WTC11 (cell line): Measurements from ENCODE around the gene TMEM258. TPM values are rescaled to one million over a fixed set of nuclear protein-coding genes. Genes with fewer than 3 reads are reported as not detected.

Source experiments
- ATAC-seq: fragments of 200-7000 bp; cut with Tn5 transposase; 2 replicates; pipeline ENCODE4 v1.10.0; 2021; ENCODE audit warnings: mild to moderate bottlenecking, moderate library complexity
- CTCF ChIA-PET: fragments of 300-600 bp; sonication (Branson Sonifier 250); formaldehyde crosslinking; loops from one replicate; lab custom pipeline; 2021; ENCODE audit warnings: antibody characterized with exemption; lab: Charles Lee
- POLR2A ChIA-PET: fragments of 350-600 bp; sonication (Branson Sonifier 250); formaldehyde crosslinking; loops from one replicate; lab custom pipeline; 2021; ENCODE audit warnings: antibody characterized with exemption; lab: Charles Lee
- DNase-seq: peaks from one replicate; pipeline ENCODE4 v3.0.0; 2021; ENCODE audit warnings: low spot score
- H3K27ac Mint-ChIP-seq: 2 replicates; pipeline ENCODE4 v1.8.0; 2021; ENCODE audit warnings: mixed read lengths
- H3K27me3 Mint-ChIP-seq: 2 replicates; pipeline ENCODE4 v1.8.0; 2021; ENCODE audit warnings: low read depth, mild to moderate bottlenecking, moderate library complexity, mixed read lengths
- H3K36me3 Mint-ChIP-seq: 2 replicates; pipeline ENCODE4 v1.8.0; 2021; ENCODE audit warnings: mixed read lengths
- H3K4me1 Mint-ChIP-seq: 2 replicates; pipeline ENCODE4 v1.8.0; 2022; ENCODE audit warnings: mixed read lengths
- H3K4me3 Mint-ChIP-seq: 2 replicates; pipeline ENCODE4 v1.8.0; 2021; ENCODE audit warnings: mild to moderate bottlenecking, moderate library complexity, mixed read lengths
- H3K9me3 Mint-ChIP-seq: 2 replicates; pipeline ENCODE4 v1.8.0; 2021; ENCODE audit warnings: mixed read lengths
- AR ChIP-seq: fragments of 250-450 bp; sonication (Bioruptor Pico); IDR thresholded peaks from 2 replicates; pipeline ENCODE4 v1.9.0; 2021; ENCODE audit warnings: mild to moderate bottlenecking
- ATF3 ChIP-seq: sonication (generic); formaldehyde crosslinking; conservative IDR thresholded peaks from 2 replicates; pipeline ENCODE4 v1.8.1; 2022; ENCODE audit warnings: mild to moderate bottlenecking, missing genetic modification reagents
- ATF6 ChIP-seq: sonication (generic); formaldehyde crosslinking; IDR thresholded peaks from 2 replicates; pipeline ENCODE4 v1.8.1; 2023; ENCODE audit warnings: mild to moderate bottlenecking, missing genetic modification reagents
- CDX4 ChIP-seq: fragments of 250-450 bp; sonication (Bioruptor Pico); IDR thresholded peaks from 2 replicates; pipeline ENCODE4 v1.9.0; 2021; ENCODE audit warnings: moderate library complexity, mild to moderate bottlenecking, inconsistent platforms, borderline replicate concordance
- CREM ChIP-seq: sonication (generic); formaldehyde crosslinking; IDR thresholded peaks from 2 replicates; pipeline ENCODE4 v1.8.1; 2022; ENCODE audit warnings: mild to moderate bottlenecking, missing genetic modification reagents, moderate library complexity
- ERG ChIP-seq: fragments of 250-450 bp; sonication (Bioruptor Pico); IDR thresholded peaks from 2 replicates; pipeline ENCODE4 v1.8.0; 2021; ENCODE audit warnings: mild to moderate bottlenecking
- FOXJ3 ChIP-seq: sonication (generic); formaldehyde crosslinking; IDR thresholded peaks from 2 replicates; pipeline ENCODE4 v1.9.0; 2021; ENCODE audit warnings: missing genetic modification reagents, mild to moderate bottlenecking, borderline replicate concordance
- FOXP1 ChIP-seq: sonication (generic); formaldehyde crosslinking; IDR thresholded peaks from 2 replicates; pipeline ENCODE4 v1.8.0; 2022; ENCODE audit warnings: missing genetic modification reagents, mild to moderate bottlenecking, moderate library complexity, borderline replicate concordance
- GTF2I ChIP-seq: fragments of 250-450 bp; sonication (Bioruptor Pico); conservative IDR thresholded peaks from 2 replicates; pipeline ENCODE4 v1.4.0; 2021; ENCODE audit warnings: mild to moderate bottlenecking
- HMGXB4 ChIP-seq: sonication (generic); formaldehyde crosslinking; IDR thresholded peaks from 2 replicates; pipeline ENCODE4 v1.8.1; 2023; ENCODE audit warnings: mild to moderate bottlenecking, moderate library complexity, missing genetic modification reagents
- JAZF1 ChIP-seq: fragments of 250-450 bp; sonication (Bioruptor Pico); IDR thresholded peaks from 2 replicates; pipeline ENCODE4 v1.9.0; 2021; ENCODE audit warnings: moderate library complexity, mild to moderate bottlenecking, inconsistent platforms
- JUN ChIP-seq: sonication (generic); formaldehyde crosslinking; IDR thresholded peaks from 2 replicates; pipeline ENCODE4 v1.8.0; 2023; ENCODE audit warnings: mild to moderate bottlenecking, missing genetic modification reagents
- NR1H2 ChIP-seq: sonication (generic); formaldehyde crosslinking; IDR thresholded peaks from 2 replicates; pipeline ENCODE4 v1.9.0; 2021; ENCODE audit warnings: mild to moderate bottlenecking, moderate library complexity, missing genetic modification reagents
- SMAD3 ChIP-seq: sonication (generic); formaldehyde crosslinking; IDR thresholded peaks from 2 replicates; pipeline ENCODE4 v1.8.0; 2022; ENCODE audit warnings: missing genetic modification reagents, mild to moderate bottlenecking, borderline replicate concordance
- SOX15 ChIP-seq: fragments of 250-450 bp; sonication (Bioruptor Pico); IDR thresholded peaks from 2 replicates; pipeline ENCODE4 v1.9.0; 2021; ENCODE audit warnings: mild to moderate bottlenecking
- STAT6 ChIP-seq: sonication (generic); formaldehyde crosslinking; conservative IDR thresholded peaks from 2 replicates; pipeline ENCODE4 v1.8.1; 2023; ENCODE audit warnings: mild to moderate bottlenecking, low read depth, missing genetic modification reagents, moderate library complexity
- TCF7 ChIP-seq: sonication (generic); formaldehyde crosslinking; IDR thresholded peaks from 2 replicates; pipeline ENCODE4 v1.8.0; 2022; ENCODE audit warnings: mild to moderate bottlenecking, low read depth, missing genetic modification reagents, moderate library complexity
- ZBTB43 ChIP-seq: sonication (generic); formaldehyde crosslinking; IDR thresholded peaks from 2 replicates; pipeline ENCODE4 v1.8.1; 2023; ENCODE audit warnings: mild to moderate bottlenecking, missing genetic modification reagents
- ZNF263 ChIP-seq: sonication (generic); formaldehyde crosslinking; IDR thresholded peaks from 2 replicates; pipeline ENCODE4 v1.8.1; 2022; ENCODE audit warnings: low read depth, mild to moderate bottlenecking, moderate library complexity, missing genetic modification reagents
- ZNF396 ChIP-seq: fragments of 250-450 bp; sonication (Bioruptor Pico); IDR thresholded peaks from 2 replicates; pipeline ENCODE4 v1.8.0; 2021; ENCODE audit warnings: mild to moderate bottlenecking, moderate library complexity, borderline replicate concordance
- ZNF512 ChIP-seq: sonication (generic); formaldehyde crosslinking; IDR thresholded peaks from 2 replicates; pipeline ENCODE4 v1.8.1; 2022; ENCODE audit warnings: missing genetic modification reagents, borderline replicate concordance
- total RNA-seq: library from RNA; stranded (reverse); gene quantifications from 3 replicates; pipeline ENCODE4 v1.2.3, GENCODE V29; 2021

The TMEM258 gene
- total RNA-seq, 1 experiment from 2014 or later: 175 TPM

GRCh38 chr11:61833471-61833870 is 41.1 kb upstream of the TMEM258 start (continued):
- no peak for TF ChIP-seq SOX15
- no peak for TF ChIP-seq ZNF512 (CRISPR knock-in tag)
- no peak for TF ChIP-seq ZNF263 (CRISPR knock-in tag)
- no peak for TF ChIP-seq TCF7 (CRISPR knock-in tag)
- TF ChIP-seq FOXJ3: no peak
- no peak for TF ChIP-seq ZBTB43 (CRISPR knock-in tag)

GRCh38 chr11:61832754-61833153 is 40.4 kb upstream of the TMEM258 start:
- peak overlapping the region; percentile 98 for H3K27ac Mint-ChIP-seq
- no peak overlapping the region for H3K4me3 Mint-ChIP-seq
- DNase-seq (no peak), ATAC-seq (no peak)
- H3K4me1 Mint-ChIP-seq: peaks cover 72% of the 10 kb centered on the region
- H3K9me3 Mint-ChIP-seq: no peaks in the 10 kb centered on the region
- peaks cover 12% of the 10 kb centered on the region for H3K36me3 Mint-ChIP-seq
- H3K27me3 Mint-ChIP-seq: no peaks in the 10 kb centered on the region
- CTCF ChIA-PET: interaction anchor here (1.9 to 2.3 kb wide), 3 partner anchors 16 to 66 kb away, joined by 8 to 25 read pairs (median 10); partner anchors contain the start of gene FADS1
- POLR2A ChIA-PET: interaction anchor here (6.5 kb wide), 1 partner anchor 17 kb away, joined by 66 read pairs; the partner anchor contains the start of gene FADS1
- TF ChIP-seq AR (CRISPR knock-in tag) (no peak), NR1H2 (CRISPR knock-in tag) (no peak), HMGXB4 (CRISPR knock-in tag) (no peak), STAT6 (no peak), CDX4 (CRISPR knock-in tag) (no peak), SMAD3 (no peak), ATF6 (no peak), FOXP1 (CRISPR knock-in tag) (no peak), JAZF1 (CRISPR knock-in tag) (no peak), ERG (no peak), ZNF263 (CRISPR knock-in tag) (no peak), ATF3 (no peak), GTF2I (no peak), CREM (CRISPR knock-in tag) (no peak), ZNF396 (CRISPR knock-in tag) (no peak), JUN (no peak)
